Limb (tissue), 2 donors: ENCODE measurements around the gene ATP5PD.

Source experiments
- DNase-seq, 2 donors: peaks; one replicate each; pipeline ENCODE4 v3.0.0-alpha.2; 2016; ENCODE audit errors: extremely low spot score in 2 of 2

Gene ATP5PD

DNA sequence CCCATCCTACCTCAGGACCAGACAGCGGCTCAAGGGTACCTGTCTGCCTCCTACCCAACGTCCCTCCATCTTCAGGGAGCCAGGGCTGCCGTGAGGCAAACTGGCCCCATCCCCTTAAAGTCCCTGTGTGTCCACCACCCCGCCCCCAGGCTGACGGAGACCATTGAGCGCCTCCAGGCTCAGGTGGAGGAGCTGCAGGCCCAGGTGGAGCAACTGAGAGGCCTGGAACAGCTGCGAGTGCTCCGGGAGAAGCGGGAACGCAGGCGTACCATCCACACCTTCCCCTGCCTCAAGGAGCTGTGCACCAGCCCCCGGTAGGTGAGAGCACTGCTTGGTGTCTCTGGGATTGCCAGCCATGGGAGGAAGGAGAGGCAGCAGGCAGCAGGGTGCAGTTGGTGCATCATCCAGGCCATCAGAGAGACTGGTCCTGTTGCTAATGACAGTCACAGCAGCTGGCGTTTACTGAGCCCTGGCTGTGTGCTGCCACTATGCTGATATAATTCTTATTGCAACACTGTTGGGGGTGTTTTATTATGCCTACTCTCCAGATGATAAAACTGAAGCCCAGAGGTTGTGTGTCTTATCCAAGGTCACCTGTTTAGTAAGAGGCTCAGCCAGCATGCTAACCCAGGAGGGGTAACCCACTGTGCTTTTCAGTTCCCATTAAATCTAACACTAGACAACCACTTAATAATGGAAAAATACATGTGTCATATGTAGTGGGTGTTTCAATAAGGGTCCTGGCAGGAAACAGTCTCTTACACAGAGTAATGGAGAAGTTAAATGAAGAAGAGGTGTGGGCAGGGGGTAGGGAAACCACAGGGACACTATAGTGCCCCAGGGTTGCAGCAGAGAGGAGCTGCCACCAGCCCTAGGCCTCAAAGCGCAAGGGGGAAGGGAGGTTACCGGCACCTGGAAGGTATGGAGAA, 44.6 kb downstream of the ATP5PD start:
- DNase-seq: no peak

DNA sequence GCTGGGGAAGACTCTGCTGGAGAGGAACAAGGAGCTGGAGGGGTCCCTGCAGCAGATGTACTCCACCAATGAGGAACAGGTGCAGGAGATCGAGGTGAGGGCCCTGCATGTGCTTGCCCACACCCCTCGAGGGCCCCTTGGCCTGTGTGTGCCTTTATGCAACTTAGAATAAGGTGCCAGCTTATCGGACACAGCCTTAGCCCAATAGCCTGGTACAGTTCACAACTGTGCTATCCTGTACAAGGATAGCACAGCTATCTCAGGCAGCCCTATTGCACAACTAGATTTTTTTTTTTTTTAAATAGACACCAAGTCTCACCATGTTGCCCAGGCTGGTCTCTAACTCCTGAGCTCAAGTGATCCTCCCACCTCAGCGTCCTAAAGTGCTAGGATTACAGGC, 47.2 kb downstream of the ATP5PD start:
- DNase-seq: no peak

DNA sequence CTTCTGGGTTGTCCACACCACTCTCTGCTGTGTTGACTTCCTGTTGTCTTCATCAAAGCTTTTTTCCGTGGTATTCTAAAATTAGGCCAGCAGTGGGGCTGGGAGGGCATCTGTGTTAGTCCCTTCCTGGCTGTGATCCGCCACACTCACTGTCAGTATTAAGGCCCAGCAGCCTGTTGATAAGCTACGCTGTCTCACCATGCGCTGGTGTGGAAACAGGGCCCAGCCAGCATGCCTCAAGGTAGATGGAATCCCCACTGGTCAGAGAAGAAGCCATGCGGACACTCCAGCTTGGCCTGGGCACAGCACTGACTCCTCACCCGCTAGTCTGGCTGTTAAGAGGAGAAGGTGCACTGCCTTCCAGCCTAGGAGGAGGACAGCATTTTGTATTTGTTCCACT, 48.0 kb downstream of the ATP5PD start:
- no peak for DNase-seq

- DNase-seq: no peak
Measured at GRCh38 chr17:74995847-74996246, 50.9 kb downstream of the ATP5PD start.

- DNase-seq: no peak
Measured at GRCh38 chr17:74994440-74994839, 52.3 kb downstream of the ATP5PD start.

DNA sequence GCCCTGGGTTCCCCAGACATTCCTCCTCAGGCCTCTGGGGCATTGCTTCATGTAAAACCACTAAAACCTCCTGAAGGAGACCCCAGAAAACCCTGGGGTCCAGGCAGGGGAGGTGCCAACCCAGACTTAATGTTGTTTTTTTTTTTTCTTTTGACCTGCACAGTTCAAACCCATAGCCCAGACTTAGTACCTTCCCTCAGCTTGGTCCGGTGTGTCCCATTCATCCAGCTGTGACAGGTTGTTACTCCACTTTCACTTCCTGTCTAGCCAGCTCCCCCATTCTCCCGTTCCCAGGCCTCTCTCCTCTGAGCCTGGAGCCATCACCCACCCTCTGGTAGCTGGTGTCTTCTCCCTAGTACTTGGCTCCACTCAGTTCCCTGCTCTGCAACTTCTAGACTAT, 54.5 kb downstream of the ATP5PD start:
- no peak for DNase-seq

DNA sequence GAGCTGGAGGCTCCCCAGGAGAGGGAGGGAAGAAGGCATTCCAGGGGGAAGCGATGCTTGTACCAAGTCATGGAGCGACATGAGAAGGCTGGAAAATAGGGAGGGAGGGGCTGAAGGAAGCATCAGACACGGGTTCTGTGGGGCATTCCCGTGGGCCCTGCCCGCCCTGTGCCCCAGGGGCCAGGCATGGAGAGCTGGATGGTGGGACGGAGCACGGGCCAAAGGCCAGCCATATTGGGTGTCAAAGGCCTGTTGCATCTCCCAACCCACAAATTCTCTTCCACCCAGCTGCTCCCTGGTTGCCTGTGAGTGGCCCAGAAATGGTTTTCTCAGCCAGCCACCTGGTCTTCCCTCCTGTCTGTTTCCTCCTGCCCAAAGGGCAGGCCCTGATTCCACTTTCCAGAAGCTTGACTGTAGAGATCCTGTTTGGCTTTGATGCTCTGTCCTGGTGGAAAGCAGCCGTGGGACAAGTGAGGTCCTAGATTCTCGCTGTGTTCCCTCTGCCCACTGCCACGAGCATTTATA, 56.1 kb downstream of the ATP5PD start:
- DNase-seq: no peak
